GM18526 (cell line): Measurements from ENCODE around the gene ATPAF1.

Experiments used
- POLR2A ChIP-seq: IDR thresholded peaks from 3 replicates; pipeline ENCODE4 v1.6.1; 2011; ENCODE audit not compliant: insufficient read length; ENCODE audit errors: extremely low read depth

Gene ATPAF1

DNA sequence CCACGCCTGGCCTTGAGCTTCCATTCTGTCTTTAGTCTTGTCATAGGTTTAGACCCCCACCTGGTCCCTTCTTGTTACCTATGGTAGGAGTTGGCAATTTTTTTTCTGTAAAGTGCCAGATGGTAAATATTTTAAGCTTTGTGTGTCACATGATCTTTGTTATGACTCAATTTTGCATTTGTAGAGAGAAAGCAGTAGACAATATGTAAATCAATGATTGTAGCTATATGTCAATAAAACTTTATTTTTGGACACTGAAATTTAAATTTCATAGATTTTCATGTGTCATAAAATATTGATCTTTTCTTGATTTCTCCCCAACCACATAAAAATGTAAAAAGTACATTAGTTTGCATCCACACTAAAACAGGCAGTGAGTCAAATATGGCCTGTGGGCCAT lies 72.1 kb downstream of the ATPAF1 start:
- no peak for TF ChIP-seq POLR2A

DNA sequence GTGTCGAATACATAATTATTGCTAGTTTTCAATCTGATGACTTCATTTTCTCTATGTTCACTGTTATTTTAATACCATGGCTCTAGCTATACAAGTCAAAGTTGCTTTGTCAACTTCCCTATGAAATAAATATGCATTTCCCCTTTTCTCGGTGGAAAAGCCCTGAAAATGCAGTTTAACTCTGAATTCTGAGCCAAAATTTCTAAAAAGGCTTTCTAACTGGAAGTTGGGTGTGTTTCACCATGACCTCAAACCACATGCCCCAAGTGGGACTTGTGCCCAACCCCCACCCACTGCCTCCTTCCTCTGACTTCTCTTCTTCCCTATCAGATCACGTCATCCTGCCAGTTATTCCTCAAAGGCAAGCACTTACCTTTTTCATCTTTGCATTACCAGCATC lies 73.0 kb downstream of the ATPAF1 start:
- no peak for TF ChIP-seq POLR2A

DNA sequence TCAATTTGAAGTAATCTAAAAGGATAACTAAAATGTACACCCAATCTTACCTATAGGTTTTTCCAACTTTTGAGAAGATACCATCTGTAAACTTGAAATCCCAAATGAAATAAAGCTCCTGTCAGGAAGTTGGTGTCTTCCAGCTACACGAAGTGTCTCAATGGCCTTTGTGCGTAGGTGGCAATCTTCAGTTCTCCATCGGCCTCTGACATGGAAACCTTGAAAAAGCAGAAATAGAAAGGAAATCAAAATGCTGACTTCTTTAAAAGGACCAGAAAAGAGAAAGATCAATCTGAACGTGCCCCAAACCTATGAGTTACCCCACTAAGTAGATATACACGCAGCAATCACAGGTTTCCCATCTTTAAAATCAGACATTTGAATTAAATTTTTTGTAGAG lies 74.1 kb downstream of the ATPAF1 start:
- TF ChIP-seq POLR2A: no peak

DNA sequence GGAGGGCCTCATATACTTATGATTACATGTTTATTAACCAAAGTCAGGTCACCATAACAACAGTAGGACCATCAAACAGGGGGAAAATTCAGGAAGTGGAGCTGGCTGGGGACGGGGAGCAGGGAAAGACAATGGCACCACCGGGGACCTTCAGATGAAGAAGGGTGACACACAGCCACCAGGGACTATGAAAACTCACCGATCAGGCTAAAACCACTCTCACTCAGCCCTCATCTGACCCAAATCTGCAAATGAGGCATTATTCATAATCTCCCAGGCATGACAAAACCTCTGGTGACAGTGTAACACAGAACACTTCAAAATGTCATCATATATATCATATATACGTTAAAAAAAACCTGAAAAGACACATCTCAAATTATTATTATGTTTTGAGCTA lies 75.3 kb downstream of the ATPAF1 start:
- TF ChIP-seq POLR2A: no peak

DNA sequence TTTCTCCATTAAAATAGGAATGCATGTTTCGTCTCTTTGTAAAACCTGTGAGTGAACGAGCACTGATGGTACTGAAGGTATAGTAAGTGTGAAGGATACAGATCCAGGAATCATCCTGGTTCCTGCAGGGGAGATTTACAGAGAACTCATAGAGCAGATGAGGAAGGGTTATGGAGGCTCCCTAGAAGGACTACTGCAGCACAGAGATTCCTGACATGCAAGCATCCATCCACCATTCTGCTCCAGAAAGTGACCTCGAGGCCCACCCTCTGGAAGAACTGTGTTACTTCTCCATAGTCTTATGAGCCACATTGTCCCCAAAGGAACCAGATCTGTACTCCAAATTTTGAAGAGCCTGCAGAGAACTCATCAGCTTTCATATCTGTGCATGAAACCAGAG lies 78.6 kb downstream of the ATPAF1 start:
- no peak for TF ChIP-seq POLR2A

DNA sequence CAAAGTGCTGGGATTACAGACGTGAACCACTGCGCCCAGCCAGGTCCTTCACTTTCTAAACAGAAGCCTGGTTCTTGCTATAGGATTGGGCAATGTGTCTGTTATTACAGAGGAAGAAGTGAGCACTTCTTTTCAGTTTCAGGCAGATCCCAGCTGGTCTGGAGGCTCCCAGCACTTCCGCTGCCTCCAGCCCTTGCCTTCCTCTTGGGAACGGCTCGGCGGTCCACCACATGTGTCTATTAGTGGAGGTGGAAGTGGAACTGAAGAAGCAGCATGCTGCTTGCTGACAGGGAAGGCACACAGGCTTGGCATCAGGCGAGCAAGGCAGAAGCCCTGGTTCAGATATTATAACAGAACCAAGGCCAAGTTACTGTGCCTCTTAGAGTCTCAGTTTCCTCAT lies 81.1 kb downstream of the ATPAF1 start:
- TF ChIP-seq POLR2A: no peak

DNA sequence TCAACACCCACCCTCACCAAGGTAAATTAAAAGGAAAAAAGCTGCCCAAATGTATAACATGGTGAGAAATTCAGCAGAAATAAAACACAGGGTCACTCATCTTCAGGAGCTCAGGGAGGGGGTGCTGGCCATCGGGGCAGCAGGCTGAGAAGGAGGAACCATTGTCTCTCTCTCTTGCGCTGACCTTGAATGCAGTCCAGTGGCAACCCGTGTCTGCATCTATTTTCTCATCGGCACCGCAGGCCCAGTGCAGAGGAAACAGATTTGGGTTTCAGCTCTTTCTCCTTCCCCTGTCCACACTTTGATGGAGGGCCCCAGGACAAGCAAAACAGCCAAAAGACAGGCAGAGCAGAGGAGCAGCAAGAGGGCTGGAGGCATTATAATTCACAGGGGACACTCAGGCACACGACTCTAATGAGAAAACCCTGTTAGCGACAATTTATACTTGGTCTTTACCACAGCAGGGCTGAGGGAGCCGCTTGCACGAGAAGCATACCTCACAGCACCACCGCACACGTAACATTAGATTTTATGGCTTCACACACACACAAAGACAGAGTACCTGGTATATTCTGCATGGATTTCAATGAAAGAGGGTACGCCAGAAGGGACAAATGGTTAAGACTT lies 82.7 kb downstream of the ATPAF1 start:
- no peak for TF ChIP-seq POLR2A

DNA sequence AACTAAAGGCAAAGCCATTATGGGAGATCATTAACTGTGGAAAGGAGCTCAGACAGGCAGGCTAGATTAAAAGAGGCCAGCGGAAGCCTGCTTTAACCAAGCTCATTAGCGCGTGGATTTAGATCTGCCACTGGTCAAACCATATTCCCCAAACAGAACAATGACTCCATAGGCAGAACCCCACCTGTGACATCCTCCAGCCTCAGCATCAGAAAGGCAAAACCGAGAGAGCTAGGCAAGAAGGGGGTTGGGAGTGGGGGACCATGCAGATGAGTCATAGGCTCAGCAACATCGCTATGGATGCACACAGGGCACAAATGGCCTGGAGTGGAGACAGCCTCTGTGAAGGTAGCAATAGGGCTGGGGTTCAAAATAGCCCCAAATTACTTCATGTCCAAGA lies 84.7 kb downstream of the ATPAF1 start:
- no peak for TF ChIP-seq POLR2A

DNA sequence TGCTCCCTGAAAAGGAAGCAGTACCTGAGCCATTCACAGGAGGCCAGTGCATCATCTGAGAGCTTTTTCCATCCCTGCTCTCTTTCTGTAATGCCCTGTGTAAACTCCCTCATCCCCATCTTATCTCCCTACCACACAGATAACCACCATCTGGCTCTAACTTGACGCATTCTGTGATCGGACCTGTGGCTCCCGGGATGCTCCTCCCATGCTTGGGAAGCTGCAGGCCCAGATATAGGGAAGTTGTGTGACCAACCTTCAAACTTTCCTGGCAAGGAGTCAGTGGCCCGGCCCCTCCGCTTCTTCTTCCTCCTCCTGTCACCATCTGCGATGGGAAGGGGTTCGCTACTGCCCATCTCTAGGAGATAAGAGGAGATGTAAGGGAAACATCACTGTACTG lies 85.2 kb downstream of the ATPAF1 start:
- no peak for TF ChIP-seq POLR2A
